Endothelial cell of umbilical vein (primary cell): Measurements from ENCODE around the gene KCND2. TPM values are rescaled to one million over a fixed set of nuclear protein-coding genes. Genes with fewer than 3 reads are reported as not detected.

ENCODE experiments used
- BruUV-seq: library from RNA; stranded (reverse); fragments of 400-500 nt; replicated peaks from 2 replicates; lab custom pipeline; 2021; lab: Mats Ljungman, UMichigan
- CTCF ChIA-PET: fragments of 300-600, 350-600 bp; sonication (Branson Sonifier 250); formaldehyde crosslinking; loops from one replicate; lab custom pipeline; 2021; ENCODE audit warnings: antibody characterized with exemption, inconsistent platforms; lab: Charles Lee
- POLR2A ChIA-PET: fragments of 300-600, 350-600 bp; sonication (Branson Sonifier 250); formaldehyde crosslinking; loops from one replicate; lab custom pipeline; 2021; ENCODE audit warnings: antibody characterized with exemption, inconsistent platforms; lab: Charles Lee
- DNase-seq: peaks from one replicate; pipeline ENCODE4 v3.0.0-alpha.2; 2011; ENCODE audit warnings: low read depth, low spot score
- FAIRE-seq: peaks from 2 replicates; lab custom pipeline; 2011; peaks lifted over from hg19 to GRCh38; lab: Jason Lieb, UNC
- H2AFZ ChIP-seq: 2 replicates; pipeline ENCODE4 v1.6.0; 2012; ENCODE audit warnings: low read depth, low read length, control low read depth, inconsistent platforms
- H3K27ac ChIP-seq: 2 replicates; pipeline ENCODE4 v1.5.1; 2011; ENCODE audit warnings: low read depth, mild to moderate bottlenecking, control low read depth, low read length, moderate library complexity; ENCODE audit not compliant: insufficient read depth
- H3K27me3 ChIP-seq, 2 experiments: 2 replicates each; pipeline versions ENCODE4 v1.6.0 to v1.6.1; 2011; ENCODE audit warnings: low read length in 2 of 2, mixed read lengths in 1 of 2; ENCODE audit not compliant: control insufficient read depth in 2 of 2, insufficient read depth in 2 of 2
- H3K36me3 ChIP-seq, 2 experiments: 2 replicates in 1 of 2; 3 replicates in 1 of 2; pipeline ENCODE4 v1.5.1; 2011; ENCODE audit warnings: low read length in 2 of 2, mild to moderate bottlenecking in 1 of 2, moderate library complexity in 1 of 2; ENCODE audit not compliant: control insufficient read depth in 2 of 2, insufficient read depth in 2 of 2; ENCODE audit errors: extremely low read depth in 1 of 2
- H3K4me1 ChIP-seq: 3 replicates; pipeline ENCODE4 v1.5.1; 2011; ENCODE audit warnings: mild to moderate bottlenecking, low read length; ENCODE audit not compliant: control insufficient read depth, insufficient read depth; ENCODE audit errors: extremely low read depth
- H3K4me2 ChIP-seq: 2 replicates; pipeline ENCODE4 v1.6.1; 2011; ENCODE audit warnings: low read length, control low read depth, mixed read lengths; ENCODE audit not compliant: insufficient read depth
- H3K4me3 ChIP-seq, 3 experiments: fragments of 200-600 bp in 1 of 3; sonication (generic), shearing (Covaris generic) in 1 of 3; replicated peaks in 1 of 3; 2 replicates each; pipeline ENCODE4 v1.5.1; 2011 to 2016; ENCODE audit warnings: control low read depth in 3 of 3, low read length in 3 of 3, mild to moderate bottlenecking in 2 of 3, inconsistent platforms in 1 of 3, low read depth in 1 of 3, moderate library complexity in 1 of 3; ENCODE audit not compliant: insufficient read depth in 1 of 3
- H3K79me2 ChIP-seq: 2 replicates; pipeline ENCODE4 v1.6.0; 2012; ENCODE audit warnings: low read length, inconsistent platforms; ENCODE audit not compliant: control insufficient read depth, insufficient read depth
- H3K9ac ChIP-seq: replicated peaks from 2 replicates; pipeline ENCODE3; 2011; ENCODE audit warnings: low read length, control low read depth; ENCODE audit not compliant: insufficient read depth; ENCODE audit errors: extremely low read depth
- H3K9me1 ChIP-seq: replicated peaks from 3 replicates; pipeline ENCODE4 v1.6.0; 2011; ENCODE audit warnings: mild to moderate bottlenecking, low read length; ENCODE audit not compliant: control insufficient read depth, insufficient read depth; ENCODE audit errors: extremely low read depth
- H3K9me3 ChIP-seq: replicated peaks from 2 replicates; pipeline ENCODE4 v1.5.1; 2012; ENCODE audit warnings: low read length, inconsistent platforms; ENCODE audit not compliant: control insufficient read depth, insufficient read depth
- H4K20me1 ChIP-seq: replicated peaks from 2 replicates; pipeline ENCODE3; 2011; ENCODE audit warnings: mild to moderate bottlenecking, low read length; ENCODE audit not compliant: control insufficient read depth, insufficient read depth; ENCODE audit errors: extremely low read depth
- EZH2 ChIP-seq: IDR thresholded peaks from 2 replicates; pipeline ENCODE4 v1.6.1; 2012; ENCODE audit warnings: borderline replicate concordance, low read depth, mild to moderate bottlenecking, moderate library complexity, low read length, inconsistent platforms; ENCODE audit not compliant: severe bottlenecking
- FOS ChIP-seq: IDR thresholded peaks from 2 replicates; pipeline ENCODE4 v1.6.1; 2011; ENCODE audit warnings: mild to moderate bottlenecking, low read length, moderate library complexity, borderline replicate concordance; ENCODE audit not compliant: insufficient read depth
- GATA2 ChIP-seq: IDR thresholded peaks from 2 replicates; pipeline ENCODE4 v1.7.0; 2011; ENCODE audit warnings: low read depth, mild to moderate bottlenecking, moderate library complexity, mixed read lengths, low read length; ENCODE audit not compliant: insufficient read length, insufficient read depth
- JUN ChIP-seq: IDR thresholded peaks from 2 replicates; pipeline ENCODE4 v1.6.1; 2011; ENCODE audit warnings: borderline replicate concordance, low read depth; ENCODE audit not compliant: insufficient read length, insufficient read depth
- MAX ChIP-seq: IDR thresholded peaks from 2 replicates; pipeline ENCODE4 v1.6.1; 2011; ENCODE audit not compliant: insufficient read depth, insufficient read length
- MYC ChIP-seq: IDR thresholded peaks from one replicate; pipeline ENCODE4 v1.6.1; 2011; ENCODE audit warnings: mild to moderate bottlenecking, low read depth, low read length
- POLR2A ChIP-seq: IDR thresholded peaks from 2 replicates; pipeline ENCODE4 v1.6.1; 2012; ENCODE audit warnings: low read depth, mild to moderate bottlenecking, control low read depth, low read length
- POLR2AphosphoS5 ChIP-seq: IDR thresholded peaks from 2 replicates; pipeline ENCODE4 v1.6.1; 2012; ENCODE audit warnings: low read depth, mild to moderate bottlenecking, control low read depth, low read length, moderate library complexity; ENCODE audit not compliant: insufficient read depth
- dilution Hi-C: fragments of 300-500 bp; cut with MboI; formaldehyde crosslinking; loops from one replicate; pipeline ENCODE4 v1.15.0; 2019; ENCODE audit warnings: low sequenced_read_pairs; ENCODE audit not compliant: extremely low pct_ligation_motif_present
- intact Hi-C: fragments of 100-400 bp; cut with micrococcal nuclease; formaldehyde crosslinking; loops from one replicate; pipeline ENCODE4 v1.10.0; 2022
- polyA plus RNA-seq, 4 experiments: library from polyadenylated mRNA; depleted of rRNA in 3 of 4; stranded (reverse) in 3 of 4; unstranded in 1 of 4; fragments of >200 nt; gene quantifications; 2 replicates each; pipeline versions ENCODE4 v1.2.1 to v1.2.3, GENCODE V29; 2011 to 2012; ENCODE audit warnings: missing spikeins in 1 of 4
- total RNA-seq: library from RNA; stranded (reverse); gene quantifications from 2 replicates; pipeline ENCODE4 v1.2.3, GENCODE V29; 2021
- TF ChIP-seq, protein P1 (sequence below), 2 donors: IDR thresholded peaks; 1 replicate in 1 of 2; 2 replicates in 1 of 2; pipeline ENCODE4 v1.5.1; 2011; ENCODE audit warnings: low read length in 2 of 2, mild to moderate bottlenecking in 2 of 2, moderate library complexity in 2 of 2, control low read depth in 1 of 2, inconsistent platforms in 1 of 2, low read depth in 1 of 2; ENCODE audit not compliant: insufficient read depth in 1 of 2; ENCODE audit errors: extremely low read depth in 1 of 2

The KCND2 gene
- total and polyA plus RNA-seq, 2 donors (not counting 3 experiments of a cell fraction or from before 2014, with no cell fraction given) = not detected

- H2AFZ ChIP-seq = no peak overlapping the region
- TF ChIP-seq POLR2A (no peak), JUN (no peak), MYC (no peak), FOS (no peak), EZH2 (no peak), MAX (no peak), GATA2 (no peak), POLR2AphosphoS5 (no peak)
- TF ChIP-seq, protein P1, sequence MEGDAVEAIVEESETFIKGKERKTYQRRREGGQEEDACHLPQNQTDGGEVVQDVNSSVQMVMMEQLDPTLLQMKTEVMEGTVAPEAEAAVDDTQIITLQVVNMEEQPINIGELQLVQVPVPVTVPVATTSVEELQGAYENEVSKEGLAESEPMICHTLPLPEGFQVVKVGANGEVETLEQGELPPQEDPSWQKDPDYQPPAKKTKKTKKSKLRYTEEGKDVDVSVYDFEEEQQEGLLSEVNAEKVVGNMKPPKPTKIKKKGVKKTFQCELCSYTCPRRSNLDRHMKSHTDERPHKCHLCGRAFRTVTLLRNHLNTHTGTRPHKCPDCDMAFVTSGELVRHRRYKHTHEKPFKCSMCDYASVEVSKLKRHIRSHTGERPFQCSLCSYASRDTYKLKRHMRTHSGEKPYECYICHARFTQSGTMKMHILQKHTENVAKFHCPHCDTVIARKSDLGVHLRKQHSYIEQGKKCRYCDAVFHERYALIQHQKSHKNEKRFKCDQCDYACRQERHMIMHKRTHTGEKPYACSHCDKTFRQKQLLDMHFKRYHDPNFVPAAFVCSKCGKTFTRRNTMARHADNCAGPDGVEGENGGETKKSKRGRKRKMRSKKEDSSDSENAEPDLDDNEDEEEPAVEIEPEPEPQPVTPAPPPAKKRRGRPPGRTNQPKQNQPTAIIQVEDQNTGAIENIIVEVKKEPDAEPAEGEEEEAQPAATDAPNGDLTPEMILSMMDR (IDR thresholded peaks at IDR 0.05; ENCODE audit: extremely low read depth in 1 of 2, insufficient read depth in 1 of 2, low read depth in 1 of 2, low read length in 2 of 2) = no peak
- POLR2A ChIA-PET = no interaction called here
- no peaks in the 10 kb centered on the region for H3K27me3 ChIP-seq
- DNase-seq (no peak), FAIRE-seq (no peak)
- no peak overlapping the region for H3K27ac ChIP-seq
- H3K9ac ChIP-seq = no peak overlapping the region
- no TSS peak for BruUV-seq
- H4K20me1 ChIP-seq = no peaks in the 10 kb centered on the region
- CTCF ChIA-PET = no interaction called here
- no peaks in the 10 kb centered on the region for H3K36me3 ChIP-seq
- intact Hi-C loops (no loop called here), dilution Hi-C loops (no loop called here)
- no peaks in the 10 kb centered on the region for H3K4me1 ChIP-seq
- no peak overlapping the region for H3K4me2 ChIP-seq
- no peaks in the 10 kb centered on the region for H3K9me1 ChIP-seq
- no peaks in the 10 kb centered on the region for H3K9me3 ChIP-seq
- H3K4me3 ChIP-seq = no peak overlapping the region
- no peaks in the 10 kb centered on the region for H3K79me2 ChIP-seq
These were observed 231.4 kb downstream of the KCND2 start for GRCh38 chr7:120504386-120504785.
